HepG2 (cell line): ENCODE data around the gene NEAT1. TPM values are rescaled to one million over a fixed set of nuclear protein-coding genes. Genes with fewer than 3 reads are reported as not detected.
A peak's percentile ranks its signal among the peaks of the same experiment; 100 is the strongest.

Experiments used
- ARNTL ChIP-seq: sonication (generic); formaldehyde crosslinking; IDR thresholded peaks from 2 replicates; pipeline ENCODE4 v1.4.0; 2020; ENCODE audit warnings: mild to moderate bottlenecking, missing genetic modification reagents
- CBX5 ChIP-seq: sonication (generic); formaldehyde crosslinking; IDR thresholded peaks from 2 replicates; pipeline ENCODE4 v1.4.0; 2020; ENCODE audit warnings: missing genetic modification reagents, borderline replicate concordance
- CREM ChIP-seq, 2 experiments: sonication (generic) in 1 of 2; formaldehyde crosslinking in 1 of 2; IDR thresholded peaks; 2 replicates each; pipeline versions ENCODE4 v1.4.0 to v1.6.1; 2016 to 2020; ENCODE audit warnings: antibody characterized with exemption in 1 of 2, mild to moderate bottlenecking in 1 of 2, missing genetic modification reagents in 1 of 2
- CTCF ChIP-seq: sonication (generic); formaldehyde crosslinking; IDR thresholded peaks from 2 replicates; pipeline ENCODE4 v1.5.0; 2020; ENCODE audit warnings: mild to moderate bottlenecking, missing genetic modification reagents, moderate library complexity
- DNMT3B ChIP-seq: conservative IDR thresholded peaks from 2 replicates; pipeline ENCODE4 v1.6.1; 2016; ENCODE audit warnings: missing biosample characterization, control low read depth
- ELK4 ChIP-seq: sonication (generic); formaldehyde crosslinking; IDR thresholded peaks from 2 replicates; pipeline ENCODE4 v1.9.0; 2021; ENCODE audit warnings: missing genetic modification reagents, borderline replicate concordance
- ETS1 ChIP-seq: sonication (generic); formaldehyde crosslinking; IDR thresholded peaks from 2 replicates; pipeline ENCODE4 v1.4.0; 2020; ENCODE audit warnings: missing genetic modification reagents
- FOSL2 ChIP-seq: sonication (generic); formaldehyde crosslinking; IDR thresholded peaks from 2 replicates; pipeline ENCODE4 v1.4.0; 2020; ENCODE audit warnings: missing genetic modification reagents
- FOXJ3 ChIP-seq: sonication (generic); formaldehyde crosslinking; IDR thresholded peaks from 2 replicates; pipeline ENCODE4 v1.4.0; 2020; ENCODE audit warnings: missing genetic modification reagents, mild to moderate bottlenecking, borderline replicate concordance
- FOXK2 ChIP-seq: fragments of 450-650 bp; IDR thresholded peaks from 2 replicates; pipeline ENCODE4 v1.6.1; 2016
- GZF1 ChIP-seq: sonication (generic); formaldehyde crosslinking; IDR thresholded peaks from 2 replicates; pipeline ENCODE4 v1.5.1; 2020; ENCODE audit warnings: mild to moderate bottlenecking, missing genetic modification reagents
- HOXA7 ChIP-seq: sonication (generic); formaldehyde crosslinking; IDR thresholded peaks from 2 replicates; pipeline ENCODE4 v1.8.1; 2022; ENCODE audit warnings: mild to moderate bottlenecking, missing genetic modification reagents, moderate library complexity
- KLF6 ChIP-seq: IDR thresholded peaks from 2 replicates; pipeline ENCODE4 v1.8.0; 2016; ENCODE audit warnings: missing biosample characterization, missing genetic modification reagents
- MAFG ChIP-seq: sonication (generic); formaldehyde crosslinking; IDR thresholded peaks from 2 replicates; pipeline ENCODE4 v1.5.1; 2020; ENCODE audit warnings: mild to moderate bottlenecking, missing genetic modification reagents
- MLLT10 ChIP-seq: sonication (generic); formaldehyde crosslinking; IDR thresholded peaks from 2 replicates; pipeline ENCODE4 v1.4.0; 2020; ENCODE audit warnings: missing genetic modification reagents
- PPARG ChIP-seq: conservative IDR thresholded peaks from 2 replicates; pipeline ENCODE4 v1.6.1; 2016; ENCODE audit warnings: missing biosample characterization, missing genetic modification reagents
- SALL1 ChIP-seq: sonication (generic); formaldehyde crosslinking; IDR thresholded peaks from 2 replicates; pipeline ENCODE4 v1.8.0; 2022; ENCODE audit warnings: mild to moderate bottlenecking, missing genetic modification reagents
- TBX3 ChIP-seq: fragments of 450-650 bp; IDR thresholded peaks from 2 replicates; pipeline ENCODE4 v1.6.1; 2017; ENCODE audit warnings: antibody characterized with exemption, mild to moderate bottlenecking, inconsistent platforms, borderline replicate concordance
- TSC22D2 ChIP-seq: sonication (generic); formaldehyde crosslinking; IDR thresholded peaks from 2 replicates; pipeline ENCODE4 v1.5.1; 2020; ENCODE audit warnings: missing genetic modification reagents, mild to moderate bottlenecking, borderline replicate concordance
- WIZ ChIP-seq: sonication (generic); formaldehyde crosslinking; IDR thresholded peaks from 2 replicates; pipeline ENCODE4 v1.5.1; 2020; ENCODE audit warnings: mild to moderate bottlenecking, missing genetic modification reagents
- ZFP41 ChIP-seq: sonication (generic); formaldehyde crosslinking; IDR thresholded peaks from 2 replicates; pipeline ENCODE4 v1.4.0; 2020; ENCODE audit warnings: mild to moderate bottlenecking, missing genetic modification reagents, borderline replicate concordance
- ZNF256 ChIP-seq: sonication (generic); formaldehyde crosslinking; conservative IDR thresholded peaks from 2 replicates; pipeline ENCODE4 v1.4.0; 2020; ENCODE audit warnings: missing genetic modification reagents
- ZNF260 ChIP-seq: sonication (generic); formaldehyde crosslinking; IDR thresholded peaks from 2 replicates; pipeline ENCODE4 v1.4.0; 2020; ENCODE audit warnings: missing genetic modification reagents, low read depth, mild to moderate bottlenecking, borderline replicate concordance
- ZNF75D ChIP-seq: sonication (generic); formaldehyde crosslinking; IDR thresholded peaks from 2 replicates; pipeline ENCODE4 v1.8.1; 2023; ENCODE audit warnings: missing genetic modification reagents, mild to moderate bottlenecking, borderline replicate concordance
- polyA plus RNA-seq, 8 experiments: library from polyadenylated mRNA; depleted of rRNA in 3 of 8; stranded (reverse) in 7 of 8; unstranded in 1 of 8; fragments of >200 nt; fragmentation: Illumina TruSeq in 4 of 8; extraction: Trizol in 4 of 8; gene quantifications; 2 replicates each; pipeline versions ENCODE4 v1.2.1 to v1.2.3, GENCODE V29; 2011 to 2016; ENCODE audit warnings: low read depth in 4 of 8, missing spikeins in 1 of 8, mixed read lengths in 1 of 8; ENCODE audit not compliant: insufficient read depth in 1 of 8
- total RNA-seq, 5 experiments: library from RNA; depleted of rRNA; stranded (reverse); fragments of >200 nt; fragmentation: Illumina TruSeq; extraction: Trizol; gene quantifications; 2 replicates each; pipeline ENCODE4 v1.2.3, GENCODE V29; 2016; ENCODE audit warnings: low read depth in 1 of 5

The NEAT1 gene
- total and polyA plus RNA-seq, 2 of the 13 experiments (the other 11 are each of a cell fraction or from before 2014, with no cell fraction given), result 20.5 to 41.2 TPM

GRCh38 chr11:65382033-65382803 lies 40.4 kb upstream of the NEAT1 start, which contains the start of gene SLC25A45 (continued):
- no peak for TF ChIP-seq ETS1 (CRISPR knock-in tag)
- TF ChIP-seq CREM (IDR thresholded peaks at IDR 0.05), result peak; percentile 50; the same call in 1 of the 2 replicates
- TF ChIP-seq CREM (CRISPR knock-in tag; IDR thresholded peaks at IDR 0.05), result no peak
- peak; percentile 27; the same call in 1 of the 2 replicates for TF ChIP-seq TSC22D2 (CRISPR knock-in tag)
- 0 out of 2 replicates have a peak, but pooled peaks have one; percentile 43 for TF ChIP-seq DNMT3B (CRISPR knock-in tag)
- TF ChIP-seq FOXK2, result peak; percentile 75
- TF ChIP-seq ELK4 (CRISPR knock-in tag), result no peak
- no peak for TF ChIP-seq FOXJ3 (CRISPR knock-in tag)
- TF ChIP-seq ZNF75D (CRISPR knock-in tag), result no peak
- TF ChIP-seq ARNTL, result peak; percentile 83
- peak; percentile 21; the same call in 1 of the 2 replicates for TF ChIP-seq WIZ (CRISPR knock-in tag)
- TF ChIP-seq SALL1 (CRISPR knock-in tag), result peak; percentile 90
- TF ChIP-seq PPARG (CRISPR knock-in tag), result peak; percentile 6
- TF ChIP-seq CBX5 (CRISPR knock-in tag), result no peak
- peak; percentile 94 for TF ChIP-seq CTCF
- TF ChIP-seq TBX3, result peak; percentile 40; the same call in 1 of the 2 replicates
- no peak for TF ChIP-seq ZNF260 (CRISPR knock-in tag)
- peak; percentile 97 for TF ChIP-seq FOSL2 (CRISPR knock-in tag)
- TF ChIP-seq MLLT10 (CRISPR knock-in tag), result no peak
- TF ChIP-seq MAFG (CRISPR knock-in tag), result no peak
- TF ChIP-seq KLF6 (CRISPR knock-in tag), result peak; percentile 86
- TF ChIP-seq HOXA7 (CRISPR knock-in tag), result no peak
- TF ChIP-seq ZFP41 (CRISPR knock-in tag), result peak; percentile 69; the same call in 1 of the 2 replicates
- TF ChIP-seq GZF1, result no peak
- no peak for TF ChIP-seq ZNF256 (CRISPR knock-in tag)
